ENCODE results near the gene SPACA4. TPM values are rescaled to one million over a fixed set of nuclear protein-coding genes. Genes with fewer than 3 reads are reported as not detected.

The SPACA4 gene
- total and polyA plus RNA-seq, 9 of the 15 experiments (the other 6 are each of a cell fraction or from before 2014, with no cell fraction given) = not detected

- no peak for TF ChIP-seq CHCHD3 (CRISPR knock-in tag; IDR thresholded peaks at IDR 0.05)
- no peak for TF ChIP-seq ZBTB34 (CRISPR knock-in tag; IDR thresholded peaks at IDR 0.05)
- TF ChIP-seq LCOR (CRISPR knock-in tag; IDR thresholded peaks at IDR 0.05) = no peak; the same call in 1 of the 2 replicates
- TF ChIP-seq THAP12 (CRISPR knock-in tag; IDR thresholded peaks at IDR 0.05) = no peak
- TF ChIP-seq GABPB2 (CRISPR knock-in tag; conservative IDR thresholded peaks at IDR 0.05) = no peak
- peak; percentile 43 for TF ChIP-seq TBP (optimal IDR thresholded peaks at IDR 0.05; ENCODE audit: low read depth, low read length)
- peak; percentile 66; the same call in 1 of the 2 replicates for TF ChIP-seq ZNF175 (CRISPR knock-in tag; IDR thresholded peaks at IDR 0.05; ENCODE audit: low read depth)
- TF ChIP-seq JUN (IDR thresholded peaks at IDR 0.05; ENCODE audit: borderline replicate concordance, low read depth, low read length) = no peak
- TF ChIP-seq JUN (CRISPR knock-in tag; IDR thresholded peaks at IDR 0.05; ENCODE audit: borderline replicate concordance) = no peak; the same call in 1 of the 2 replicates
- no peak for TF ChIP-seq ZFP1 (CRISPR knock-in tag; IDR thresholded peaks at IDR 0.05)
- TF ChIP-seq MXI1 (IDR thresholded peaks at IDR 0.05; ENCODE audit: low read depth, low read length) = peak; percentile 58; the same call in 1 of the 2 replicates
- no peak for TF ChIP-seq SNAPC5 (CRISPR knock-in tag; IDR thresholded peaks at IDR 0.05)
- TF ChIP-seq HDAC1 (IDR thresholded peaks at IDR 0.05) = peak in 1 of 2 experiments; percentile 5; a peak in 1 of 4 replicates
- no peak for TF ChIP-seq PHB (CRISPR knock-in tag; IDR thresholded peaks at IDR 0.05)
- no peak for TF ChIP-seq IRF1 (CRISPR knock-in tag; IDR thresholded peaks at IDR 0.05; ENCODE audit: borderline replicate concordance)
- no peak for TF ChIP-seq ZNF324 (CRISPR knock-in tag; IDR thresholded peaks at IDR 0.05)
- no peak for TF ChIP-seq MEIS2 (IDR thresholded peaks at IDR 0.05; ENCODE audit: partially characterized antibody)
- peak; percentile 96 for TF ChIP-seq MBD2 (IDR thresholded peaks at IDR 0.05; ENCODE audit: borderline replicate concordance, low read depth)
- TF ChIP-seq COPS2 (conservative IDR thresholded peaks at IDR 0.05) = no peak
- TF ChIP-seq RBM14 (IDR thresholded peaks at IDR 0.05; ENCODE audit: borderline replicate concordance, insufficient read depth, low read depth, low read length) = no peak
- TF ChIP-seq GABPA (tag; conservative IDR thresholded peaks at IDR 0.05; ENCODE audit: low read depth) = peak; percentile 65
- no peak for TF ChIP-seq XRCC3 (IDR thresholded peaks at IDR 0.05)
- TF ChIP-seq BCOR (IDR thresholded peaks at IDR 0.05) = 0 out of 2 replicates have a peak, but pooled peaks have one; percentile 41
These were observed 31.6 kb downstream of the SPACA4 start (continued) for GRCh38 chr19:48637948-48638830.
